Limb (tissue), 2 donors: ENCODE measurements around the gene GTPBP1.

Source experiments
- DNase-seq, 2 donors: peaks; one replicate each; pipeline ENCODE4 v3.0.0-alpha.2; 2016; ENCODE audit errors: extremely low spot score in 2 of 2

Gene GTPBP1

DNA sequence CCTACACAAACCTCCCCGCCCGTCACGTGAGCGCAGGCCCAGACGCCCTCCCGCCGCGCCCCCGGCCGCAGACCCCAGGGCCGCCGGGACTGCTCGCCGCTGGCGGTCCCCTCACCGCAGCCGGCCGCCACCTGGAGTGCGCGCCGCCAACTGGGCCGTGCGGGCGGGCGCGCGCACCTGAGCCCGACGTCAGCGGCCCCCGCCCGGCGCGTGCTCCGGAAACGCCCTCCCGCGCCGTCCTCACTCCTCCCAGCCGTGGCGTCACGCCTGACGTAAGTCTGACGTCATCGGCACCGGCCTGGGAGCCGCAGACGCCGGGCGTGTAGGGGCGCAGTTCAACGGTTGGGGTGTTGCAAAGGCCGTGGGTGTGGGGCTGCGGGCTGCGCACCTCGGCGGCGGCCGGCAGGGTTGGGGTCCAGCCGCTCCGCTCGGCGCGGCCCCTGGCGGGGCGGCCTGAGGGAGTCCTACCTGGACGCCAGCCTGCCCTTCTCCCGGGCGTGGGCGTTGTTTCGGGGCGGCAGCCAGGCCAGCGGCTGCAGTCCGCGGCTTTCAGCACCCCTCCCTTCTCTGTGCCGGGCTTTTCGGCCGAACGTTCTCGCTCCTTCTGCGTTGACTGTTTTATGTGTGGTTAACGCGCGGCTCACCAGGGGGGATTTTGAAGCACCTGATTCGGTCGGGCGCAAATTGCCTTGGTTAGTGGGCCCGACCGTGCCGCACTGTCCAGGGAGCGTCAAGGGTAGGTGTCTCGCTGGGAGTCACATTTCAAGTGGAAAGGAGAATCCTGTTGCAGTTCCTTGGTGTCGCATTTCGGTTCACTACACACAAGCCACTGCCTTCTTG is 4.7 kb upstream of the GTPBP1 start, which contains the start of gene JOSD1:
Gene JOSD1, minus strand, starts transcription at position 155 of the 840 bp plus-strand sequence. CDS start 956 bp downstream, outside the sequence.
- peak; percentile 87 to 99 for DNase-seq

DNA sequence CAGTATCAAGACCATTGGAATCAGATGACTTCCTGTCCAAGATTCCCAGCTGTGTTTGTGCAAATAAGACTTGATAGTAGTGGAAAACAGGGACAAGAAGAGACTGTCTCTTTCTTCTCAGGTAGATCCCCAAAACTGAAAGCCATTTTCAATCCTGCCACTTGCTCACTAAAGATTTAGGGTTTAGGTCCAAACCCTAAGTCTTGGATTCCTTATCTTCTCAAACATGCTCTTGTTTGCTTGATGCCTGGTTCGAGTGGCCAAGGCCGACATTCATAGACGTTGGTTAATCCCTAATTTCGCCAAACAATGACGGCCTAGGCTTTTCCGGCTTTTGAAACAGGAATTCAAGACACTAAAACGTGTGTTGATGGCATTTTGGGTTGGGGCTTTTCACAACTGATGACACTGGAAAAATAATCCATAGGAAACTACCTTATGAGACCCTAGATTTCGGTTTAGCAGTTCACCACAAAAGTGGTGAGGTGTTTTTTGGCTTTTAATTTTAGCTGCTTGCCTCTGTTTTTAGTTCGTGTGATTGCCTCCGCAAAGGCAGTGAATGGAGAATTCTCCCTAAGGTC is 1.0 kb upstream of the GTPBP1 start:
- no peak for DNase-seq

DNA sequence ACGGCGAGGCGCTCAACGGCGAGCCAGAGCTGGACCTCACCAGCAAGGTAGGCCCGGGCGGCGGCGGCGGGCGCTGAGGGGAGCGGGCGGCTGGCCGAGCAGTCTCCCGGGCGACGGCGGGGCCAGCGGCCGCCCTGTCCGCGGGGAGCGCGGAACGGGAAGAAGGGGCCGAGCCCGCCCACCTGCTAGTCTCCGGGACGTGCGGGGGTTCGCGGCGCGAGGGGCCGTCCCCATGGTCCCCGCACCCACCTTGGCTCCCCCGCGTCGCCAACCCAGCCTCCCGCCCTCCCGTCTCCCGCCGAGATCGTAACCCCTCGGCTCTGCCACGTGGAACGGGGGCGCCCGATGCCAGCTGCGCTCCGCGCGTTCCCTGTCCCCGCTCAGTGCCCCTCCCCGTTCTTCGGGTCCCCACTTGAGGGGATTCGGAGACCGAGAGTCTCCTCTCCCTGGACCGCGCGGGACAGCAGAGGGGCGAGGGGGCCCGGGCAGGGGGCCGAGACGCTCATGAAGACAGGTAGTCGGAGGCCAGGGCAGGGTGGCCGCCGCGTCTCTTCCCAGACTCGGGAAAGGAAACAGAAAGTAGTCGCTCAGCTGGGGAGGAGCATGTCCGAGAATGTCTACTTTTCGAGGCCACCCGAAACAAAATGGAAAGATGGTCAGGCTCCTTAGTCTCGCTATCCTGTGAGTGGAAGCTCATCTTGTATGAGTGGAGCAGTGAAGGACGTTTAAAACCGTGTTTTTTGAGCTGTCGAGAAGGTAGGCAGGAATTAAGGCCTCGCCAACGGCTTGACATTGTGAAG is 557 bp downstream of the GTPBP1 start:
- peak in 1 of 2 donors; percentile 79 for DNase-seq

DNA sequence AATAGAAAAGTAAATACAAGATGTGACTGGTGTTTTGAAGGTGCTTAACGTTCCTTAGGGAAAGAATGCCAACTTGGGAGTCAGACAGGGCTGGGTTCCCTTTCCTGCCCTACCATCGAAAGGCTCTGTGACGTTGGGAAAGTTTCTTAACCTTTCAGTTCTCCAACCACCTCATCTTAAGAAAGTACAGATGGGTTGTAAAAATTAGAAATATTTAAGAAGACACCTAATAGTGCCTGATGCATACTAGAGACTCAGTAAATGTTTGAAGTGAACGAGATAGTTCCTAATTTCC is 1.1 kb downstream of the GTPBP1 start:
- no peak for DNase-seq

DNA sequence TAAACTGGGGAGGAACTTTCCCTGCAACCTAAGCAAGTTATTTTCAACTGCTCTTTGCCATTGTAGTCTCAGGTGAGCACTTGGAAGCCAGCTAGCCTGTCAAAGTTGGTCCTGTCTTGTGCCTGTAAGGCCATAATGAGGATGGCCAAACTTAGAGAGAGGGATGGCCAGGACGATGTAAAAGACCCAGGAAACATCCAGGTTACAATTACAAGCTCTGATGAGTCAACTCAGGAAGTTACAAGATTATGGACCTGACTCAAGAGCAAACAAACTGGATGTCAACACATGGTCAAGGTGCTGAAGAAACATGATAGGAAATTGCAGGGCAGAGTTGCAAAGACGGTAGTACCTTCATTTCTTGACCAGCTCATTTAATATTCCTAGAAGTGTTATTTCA is 1.6 kb downstream of the GTPBP1 start:
- no peak for DNase-seq

DNA sequence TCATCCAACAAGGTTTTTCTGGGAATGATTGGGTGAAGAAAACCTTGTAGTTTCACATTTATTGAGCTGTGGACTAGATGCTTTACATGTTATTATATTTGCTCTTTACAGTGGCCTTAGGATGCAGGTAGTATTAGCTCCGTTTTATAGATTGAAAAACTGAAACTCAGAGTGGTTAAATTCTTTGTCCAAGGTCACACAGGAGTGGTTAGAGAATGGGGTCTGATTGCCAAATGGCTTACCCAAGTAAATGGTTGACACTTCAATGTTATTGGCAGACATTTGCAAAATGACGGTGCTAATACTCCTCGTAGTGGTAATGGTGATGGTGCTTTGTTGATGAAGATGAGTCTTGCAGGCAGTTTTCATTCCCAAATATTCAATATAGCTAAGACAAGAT is 2.2 kb downstream of the GTPBP1 start:
- DNase-seq: no peak

DNA sequence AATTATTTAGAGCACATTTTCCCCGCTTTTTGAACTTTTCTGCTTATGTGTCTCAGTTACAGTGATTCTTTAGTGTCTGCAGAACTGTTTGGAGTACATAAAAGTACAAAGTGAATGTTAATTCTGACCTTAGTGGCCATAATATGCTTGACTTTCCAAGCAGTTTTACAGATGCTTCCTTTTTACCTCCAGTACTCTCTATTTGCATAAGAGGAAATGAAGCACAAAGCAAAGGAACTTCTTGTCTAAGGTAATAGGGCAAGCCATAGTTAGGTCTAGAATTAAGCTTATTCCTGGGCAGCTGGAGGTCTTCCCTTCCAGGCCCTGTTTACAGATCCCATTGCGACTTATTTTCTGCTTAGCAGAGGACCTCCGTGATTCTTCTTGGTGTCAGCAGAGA is 3.6 kb downstream of the GTPBP1 start:
- DNase-seq: no peak

DNA sequence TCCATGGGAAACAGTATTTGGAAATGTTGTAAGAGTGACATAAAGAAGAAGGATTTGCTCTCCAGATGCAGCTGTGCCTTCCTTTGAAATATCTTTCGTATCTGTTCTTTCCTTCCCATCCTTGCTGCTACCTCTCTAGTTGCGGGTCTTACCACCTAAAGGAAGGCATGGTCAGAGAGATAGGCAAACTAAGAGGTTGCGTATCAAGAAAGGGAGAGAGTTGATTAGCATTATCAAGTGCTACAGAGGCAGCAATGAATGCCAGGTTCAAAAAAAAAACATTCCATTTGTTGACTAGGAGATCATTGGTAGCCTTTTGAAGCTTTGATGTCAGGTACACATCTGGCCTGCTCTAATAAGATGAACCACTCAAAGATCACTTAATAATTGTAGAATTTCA is 4.6 kb downstream of the GTPBP1 start:
- DNase-seq: no peak

DNA sequence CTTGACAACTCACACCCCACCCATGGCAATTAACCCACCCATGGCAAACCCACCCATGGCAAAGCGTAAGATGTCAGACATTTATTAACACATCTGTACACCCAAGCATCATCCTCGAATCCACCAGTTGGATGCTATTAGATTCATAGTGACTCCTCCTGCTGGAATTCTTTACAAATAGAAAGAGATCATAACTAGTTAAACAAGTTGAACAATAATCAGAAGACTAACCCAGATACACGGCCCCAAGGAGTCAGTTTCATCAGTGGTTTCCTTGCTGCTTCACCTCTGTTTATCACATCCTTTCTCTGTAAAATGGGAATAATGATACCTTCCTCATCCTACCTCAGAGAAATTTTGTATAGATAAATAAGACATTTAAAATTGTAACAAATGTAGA is 5.1 kb downstream of the GTPBP1 start:
- DNase-seq: no peak

DNA sequence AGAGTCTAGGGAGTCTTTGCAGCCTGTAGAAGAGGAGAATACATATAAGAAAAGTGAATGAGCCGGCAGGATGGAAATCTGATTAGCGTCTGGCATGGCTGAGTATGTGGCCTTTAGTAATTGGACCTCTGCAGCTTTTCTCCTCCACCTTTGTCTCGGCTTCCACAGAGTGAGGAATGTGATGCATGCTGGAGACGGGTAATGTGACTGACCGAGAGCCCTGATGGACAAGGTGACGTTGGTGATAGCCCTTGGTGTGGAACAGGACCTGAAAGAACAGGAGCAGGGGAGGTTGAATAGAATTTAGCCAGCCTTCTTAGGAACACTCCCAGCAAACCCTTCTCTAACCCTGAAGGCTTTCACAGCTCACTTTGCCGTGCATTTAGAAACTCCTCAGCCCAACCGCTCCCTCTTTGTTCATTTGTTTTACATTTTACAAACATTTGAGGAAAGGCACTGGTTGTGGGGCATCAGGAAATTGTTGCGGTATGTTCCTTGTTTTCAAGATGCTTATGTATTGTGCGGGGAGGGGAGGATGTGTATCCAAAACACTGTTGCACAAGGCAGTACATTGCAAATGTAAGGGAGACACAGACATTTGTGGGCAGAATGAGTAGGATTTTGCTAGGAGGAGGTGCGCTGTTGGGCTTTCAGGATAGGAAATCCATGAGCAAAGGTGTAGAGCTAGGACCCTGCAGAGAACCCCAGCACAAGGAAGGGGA is 6.9 kb downstream of the GTPBP1 start:
- DNase-seq: no peak

DNA sequence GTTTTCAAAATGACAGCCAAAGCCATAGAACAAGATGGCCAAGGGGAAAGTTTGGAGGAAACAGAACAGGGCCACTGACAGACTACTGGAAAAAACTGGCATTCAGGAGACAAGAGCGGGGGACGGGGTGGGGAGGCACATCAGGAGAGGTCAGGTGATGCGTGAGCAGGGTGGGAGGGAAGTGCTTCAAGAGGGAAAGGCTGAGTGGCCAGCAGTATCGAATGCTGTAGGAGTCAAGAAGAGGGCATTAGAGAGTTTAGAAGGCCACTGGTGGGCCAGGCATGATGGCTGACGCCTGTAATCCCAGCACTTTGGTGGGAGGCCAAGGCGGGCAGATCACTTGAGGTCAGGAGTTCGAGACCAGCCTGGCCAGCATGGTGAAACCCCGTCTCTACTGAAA is 8.2 kb downstream of the GTPBP1 start:
- no peak for DNase-seq

DNA sequence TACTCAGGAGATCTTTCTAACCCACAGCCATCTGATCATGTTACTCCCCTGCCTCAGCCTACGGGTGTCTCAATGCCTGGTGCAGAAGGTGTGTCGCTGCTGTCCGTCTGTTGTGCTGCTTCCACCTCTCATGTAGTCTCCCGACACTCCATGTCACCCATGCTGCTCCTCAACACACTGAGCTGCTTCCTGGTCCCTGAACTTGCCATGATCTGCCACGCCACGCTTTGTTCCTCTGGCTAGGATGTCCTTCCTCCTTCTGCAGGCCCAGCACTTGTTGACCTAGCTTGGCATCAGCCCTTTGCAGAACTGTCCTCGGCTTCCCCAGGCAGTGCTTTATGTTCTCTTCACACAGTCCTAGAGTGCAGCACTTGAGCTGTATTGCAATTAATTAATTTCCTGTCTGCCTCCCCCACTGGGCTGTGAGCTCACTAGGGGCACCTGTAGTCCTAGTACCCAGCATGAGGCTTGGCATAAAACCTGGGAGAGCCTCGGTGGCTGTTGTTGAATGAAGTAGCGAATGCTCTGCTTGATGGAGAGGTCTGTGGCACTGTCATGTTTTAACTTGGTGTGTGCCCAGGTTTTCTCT is 9.5 kb downstream of the GTPBP1 start:
- DNase-seq: no peak

DNA sequence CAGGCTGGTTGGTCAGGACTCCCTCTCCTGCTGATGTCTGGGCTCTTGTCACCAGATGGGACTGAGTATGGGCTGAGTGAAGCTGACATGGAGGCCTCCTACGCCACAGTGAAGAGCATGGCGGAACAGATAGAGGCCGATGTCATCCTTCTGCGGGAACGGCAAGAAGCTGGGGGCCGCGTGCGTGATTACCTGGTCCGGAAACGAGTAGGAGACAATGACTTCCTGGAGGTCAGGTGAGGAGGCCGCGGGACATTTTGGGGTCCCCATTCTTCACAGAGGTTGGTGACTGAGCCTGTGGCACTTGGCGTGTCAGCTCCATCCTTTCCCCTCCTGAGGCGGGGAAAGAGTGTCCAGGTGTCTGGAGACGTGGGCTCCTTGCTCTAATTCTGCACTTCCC is 10.1 kb downstream of the GTPBP1 start:
- DNase-seq: no peak

DNA sequence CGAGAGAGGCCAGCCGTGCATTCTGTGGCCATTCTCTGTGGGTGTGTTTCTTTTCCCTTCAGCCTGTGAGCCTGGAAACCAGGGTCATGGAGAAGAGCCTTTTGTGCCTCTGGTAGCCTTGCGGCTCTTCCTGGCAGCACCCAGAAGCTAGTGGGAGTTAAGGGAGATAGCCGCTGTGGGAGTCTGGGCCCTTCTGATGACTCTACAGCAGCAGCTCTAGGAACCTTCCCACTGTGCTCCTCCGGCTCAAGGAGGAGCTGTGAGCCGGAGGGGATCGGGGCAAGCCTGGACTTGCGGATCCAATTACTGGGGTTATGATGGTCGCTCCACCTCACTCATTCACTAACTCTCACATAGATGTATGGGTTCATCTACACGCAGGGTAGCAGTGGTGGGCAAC is 10.5 kb downstream of the GTPBP1 start:
- no peak for DNase-seq

DNA sequence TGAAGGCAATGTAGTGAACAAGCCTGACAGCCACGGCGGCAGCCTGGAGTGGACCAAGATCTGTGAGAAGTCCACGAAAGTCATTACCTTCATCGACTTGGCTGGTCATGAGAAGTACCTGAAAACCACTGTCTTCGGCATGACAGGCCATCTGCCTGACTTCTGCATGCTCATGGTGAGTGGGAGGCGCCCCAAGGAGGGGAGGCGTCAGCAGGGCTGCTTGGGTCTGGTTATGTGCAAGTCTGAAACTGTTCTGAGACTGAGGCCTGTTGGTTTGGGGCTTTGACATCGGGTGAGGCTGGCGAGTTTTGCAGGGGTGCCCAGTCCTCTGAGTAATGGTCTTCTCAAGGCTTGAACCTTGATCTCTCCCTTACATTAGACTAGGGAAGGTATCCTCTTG is 11.1 kb downstream of the GTPBP1 start:
- DNase-seq: no peak

DNA sequence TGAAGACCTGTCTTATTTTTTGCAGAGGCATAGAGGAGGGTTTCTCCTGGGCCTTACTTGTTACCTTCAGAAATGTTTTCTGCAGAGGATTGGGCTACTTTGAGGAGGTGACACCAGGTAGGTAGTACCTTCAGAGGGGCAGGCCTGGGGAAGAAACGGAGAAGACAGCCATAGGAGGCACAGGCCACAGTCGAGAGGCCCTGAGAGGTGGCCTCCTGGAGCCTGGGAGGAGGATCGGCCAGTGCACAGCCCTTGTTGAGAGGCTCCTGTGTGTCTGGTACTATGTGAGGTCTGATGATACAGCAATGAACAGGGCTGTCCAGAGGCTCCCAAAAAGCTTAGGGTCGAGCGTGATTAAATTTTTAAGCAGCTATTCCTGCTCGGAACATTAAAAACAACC is 11.5 kb downstream of the GTPBP1 start:
- no peak for DNase-seq

DNA sequence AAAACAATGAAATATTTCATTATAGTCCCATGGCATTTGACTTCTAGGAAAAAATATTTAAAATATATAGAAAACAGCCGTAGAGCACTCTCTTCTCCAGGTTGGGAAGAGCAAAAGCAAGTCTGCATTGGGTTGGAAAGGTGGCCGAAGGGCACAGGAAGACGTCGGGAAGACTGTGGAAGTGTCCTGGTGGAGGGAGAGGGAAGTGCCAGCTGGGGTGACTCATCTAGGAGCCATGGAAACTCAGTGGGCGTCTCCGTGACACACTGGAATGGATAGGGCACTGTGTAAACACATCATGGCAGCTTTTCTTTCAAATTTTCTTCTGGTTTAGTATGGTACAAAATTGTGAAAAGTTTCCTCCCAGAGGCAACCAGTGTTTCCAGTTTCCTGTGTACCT is 12.7 kb downstream of the GTPBP1 start:
- peak in 1 of 2 donors; percentile 24 for DNase-seq

DNA sequence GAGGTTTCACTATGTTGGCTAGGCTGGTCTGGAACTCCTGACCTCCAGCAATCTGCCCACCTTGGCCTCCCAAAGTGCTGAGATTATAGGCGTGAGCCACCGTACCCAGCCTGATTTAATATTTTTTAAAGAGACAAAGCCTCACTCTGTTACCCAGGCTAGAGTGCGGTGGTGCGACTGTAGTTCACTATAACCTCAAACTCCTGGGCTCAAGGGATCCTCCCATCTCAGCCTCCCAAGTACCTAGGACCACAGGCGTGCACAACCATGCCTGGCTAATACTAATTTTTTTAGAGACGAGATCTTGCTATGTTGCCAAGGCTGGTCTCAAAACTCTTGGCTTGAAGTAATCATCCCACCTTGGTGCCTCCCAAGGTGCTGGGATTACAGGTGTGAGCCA is 13.5 kb downstream of the GTPBP1 start:
- DNase-seq: no peak

DNA sequence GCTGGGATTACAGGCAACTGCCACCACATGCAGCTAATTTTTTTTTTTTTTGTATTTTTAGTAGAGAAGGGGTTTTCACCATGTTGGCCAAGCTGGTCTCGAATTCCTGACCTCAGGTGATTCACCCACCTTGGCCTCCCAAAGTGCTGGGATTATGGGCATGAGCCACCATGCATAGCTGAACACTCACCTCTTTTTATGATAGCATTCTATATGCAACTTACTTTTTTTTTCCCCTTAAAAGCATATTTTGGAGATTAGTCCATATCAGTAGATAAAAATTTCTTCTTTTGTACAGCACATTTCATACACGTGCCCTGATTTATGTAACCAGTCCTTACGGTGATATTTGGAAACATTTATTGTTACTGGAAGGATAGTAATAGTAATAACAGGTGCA is 14.6 kb downstream of the GTPBP1 start:
- no peak for DNase-seq

DNA sequence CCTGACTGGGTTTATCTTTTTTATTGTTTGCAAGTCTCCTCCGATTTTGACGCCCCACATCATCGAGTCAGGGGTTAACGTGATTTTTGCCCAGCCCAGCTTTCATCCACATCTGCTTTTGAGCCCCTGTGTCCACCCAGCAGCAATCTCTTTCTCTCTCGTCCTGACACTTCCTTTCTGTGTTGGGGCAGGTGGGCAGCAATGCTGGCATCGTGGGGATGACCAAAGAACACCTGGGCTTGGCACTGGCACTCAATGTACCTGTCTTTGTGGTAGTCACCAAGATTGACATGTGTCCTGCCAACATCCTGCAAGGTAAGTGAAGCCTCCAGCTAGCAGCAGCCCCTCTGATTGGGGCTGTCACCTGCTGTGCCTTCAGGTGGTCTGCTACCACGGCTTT is 15.8 kb downstream of the GTPBP1 start:
- no peak for DNase-seq

DNA sequence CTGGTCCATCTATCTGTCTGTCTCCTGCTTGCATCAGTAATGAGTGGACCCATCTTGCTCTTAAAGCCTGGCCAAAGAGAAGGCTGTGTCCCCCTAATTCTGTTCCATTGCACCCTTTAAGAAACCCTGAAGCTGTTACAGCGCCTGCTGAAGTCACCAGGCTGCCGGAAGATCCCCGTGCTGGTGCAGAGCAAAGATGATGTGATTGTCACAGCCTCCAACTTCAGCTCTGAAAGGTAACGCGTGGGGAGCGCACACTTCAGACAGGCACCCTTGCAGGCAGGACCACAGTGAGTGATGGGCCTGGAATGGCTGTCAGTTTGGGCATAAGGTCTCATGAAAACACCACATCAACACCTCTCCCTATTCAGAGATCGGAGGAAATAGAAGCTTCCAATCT is 18.4 kb downstream of the GTPBP1 start:
- no peak for DNase-seq
